Neural progenitor cell (in vitro differentiated cells): ENCODE results near the gene HINFP. TPM values are rescaled to one million over a fixed set of nuclear protein-coding genes. Genes with fewer than 3 reads are reported as not detected.

Experiments
- DNase-seq: peaks from one replicate; pipeline ENCODE4 v3.0.0-alpha.2; 2016; ENCODE audit warnings: low spot score
- H2AFZ ChIP-seq: fragments of 200-600 bp; sonication (generic); replicated peaks from 2 replicates; pipeline ENCODE4 v1.6.1; 2016; ENCODE audit warnings: antibody characterized with exemption
- H3F3A ChIP-seq: fragments of 200-600 bp; sonication (generic); 2 replicates; pipeline ENCODE4 v1.6.1; 2016; ENCODE audit warnings: antibody characterized with exemption, low read depth
- H3K27ac ChIP-seq: fragments of 200-600 bp; sonication (generic); 2 replicates; pipeline ENCODE4 v1.5.1; 2016; ENCODE audit warnings: mild to moderate bottlenecking
- H3K27me3 ChIP-seq: fragments of 200-600 bp; sonication (generic); 2 replicates; pipeline ENCODE4 v1.6.1; 2016; ENCODE audit warnings: mild to moderate bottlenecking, moderate library complexity
- H3K36me3 ChIP-seq: fragments of 200-600 bp; sonication (generic); 2 replicates; pipeline ENCODE4 v1.5.1; 2016
- H3K4me1 ChIP-seq: fragments of 200-600 bp; sonication (generic); 2 replicates; pipeline ENCODE4 v1.6.1; 2016; ENCODE audit warnings: mixed run types
- H3K4me2 ChIP-seq: fragments of 200-600 bp; sonication (generic); 2 replicates; pipeline ENCODE4 v1.6.1; 2016
- H3K4me3 ChIP-seq: fragments of 200-600 bp; sonication (generic); 2 replicates; pipeline ENCODE4 v1.5.1; 2016
- H3K79me2 ChIP-seq: fragments of 200-600 bp; sonication (generic); 2 replicates; pipeline ENCODE4 v1.6.1; 2016; ENCODE audit warnings: low read depth
- H3K9ac ChIP-seq: fragments of 200-600 bp; sonication (generic); 2 replicates; pipeline ENCODE4 v1.6.1; 2016
- H3K9me3 ChIP-seq: fragments of 200-600 bp; sonication (generic); 2 replicates; pipeline ENCODE4 v1.5.1; 2016; ENCODE audit warnings: low read depth
- H4K20me1 ChIP-seq: fragments of 200-600 bp; sonication (generic); 2 replicates; pipeline ENCODE4 v1.6.1; 2016; ENCODE audit warnings: low read depth
- H3K27ac Mint-ChIP-seq: 3 replicates; pipeline ENCODE4 v1.8.0; 2021; ENCODE audit warnings: mixed read lengths
- H3K27me3 Mint-ChIP-seq: 2 replicates; pipeline ENCODE4 v1.8.0; 2022; ENCODE audit warnings: low read depth, mild to moderate bottlenecking, inconsistent platforms, moderate library complexity, mixed read lengths; ENCODE audit not compliant: insufficient read depth
- H3K36me3 Mint-ChIP-seq: 3 replicates; pipeline ENCODE4 v1.8.0; 2021; ENCODE audit warnings: mixed read lengths
- H3K4me1 Mint-ChIP-seq: 3 replicates; pipeline ENCODE4 v1.8.0; 2021; ENCODE audit warnings: mixed read lengths
- H3K4me3 Mint-ChIP-seq: 3 replicates; pipeline ENCODE4 v1.8.0; 2021; ENCODE audit warnings: mild to moderate bottlenecking, moderate library complexity, mixed read lengths
- H3K9me3 Mint-ChIP-seq: 3 replicates; pipeline ENCODE4 v1.8.0; 2020; ENCODE audit warnings: mixed read lengths
- EZH2 ChIP-seq: fragments of 200-600 bp; sonication (generic); IDR thresholded peaks from 2 replicates; pipeline ENCODE4 v1.6.1; 2017; ENCODE audit warnings: antibody characterized with exemption, mild to moderate bottlenecking, moderate library complexity
- EZH2phosphoT487 ChIP-seq: fragments of 200-600 bp; sonication (generic); IDR thresholded peaks from 2 replicates; pipeline ENCODE4 v1.6.1; 2017; ENCODE audit warnings: antibody characterized with exemption
- total RNA-seq: library from RNA; depleted of rRNA; stranded (reverse); fragments of >200 nt; gene quantifications from 2 replicates; pipeline ENCODE4 v1.2.3, GENCODE V29; 2015; ENCODE audit warnings: low replicate concordance
- TF ChIP-seq, protein P1 (sequence below): fragments of 200-600 bp; sonication (generic); IDR thresholded peaks from 2 replicates; pipeline ENCODE4 v1.5.1; 2017; ENCODE audit warnings: antibody characterized with exemption, mild to moderate bottlenecking

Gene HINFP
- total RNA-seq, 1 donor from 2014 or later = 32.5 TPM

DNA sequence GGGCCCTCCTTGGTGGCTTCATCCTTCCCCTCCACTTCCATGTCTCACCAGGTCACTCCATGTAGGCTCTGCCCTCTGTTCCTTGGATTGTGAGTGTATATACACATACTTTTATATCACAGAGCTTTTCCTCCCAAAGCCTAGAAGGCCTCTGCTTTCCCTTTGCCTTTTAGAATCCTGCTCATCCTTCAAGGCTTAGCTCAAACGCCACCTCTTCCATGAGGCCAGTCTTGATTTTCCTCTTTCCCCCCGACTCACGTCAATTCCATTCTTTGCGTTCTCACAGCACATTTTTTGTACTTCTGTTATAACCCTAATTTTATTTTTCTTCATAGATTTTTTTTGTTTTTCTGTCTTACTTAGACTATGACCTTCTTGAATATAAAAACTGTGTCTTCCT lies 31.2 kb downstream of the HINFP start:
- DNase-seq = no peak
- Histone ChIP-seq H3K4me2 (no peak overlapping the region), H3K4me1 (peaks cover 18% of the 10 kb centered on the region), H3K4me3 (no peak overlapping the region), H2AFZ (no peak overlapping the region), H3F3A (peaks cover 28% of the 10 kb centered on the region), H3K27ac (no peak overlapping the region), H3K9ac (no peak overlapping the region), H3K79me2 (no peaks in the 10 kb centered on the region), H3K27me3 (peaks cover 48% of the 10 kb centered on the region), H4K20me1 (no peaks in the 10 kb centered on the region), H3K9me3 (no peaks in the 10 kb centered on the region), H3K36me3 (no peaks in the 10 kb centered on the region)
- TF ChIP-seq EZH2 = no peak
- TF ChIP-seq, protein P1, sequence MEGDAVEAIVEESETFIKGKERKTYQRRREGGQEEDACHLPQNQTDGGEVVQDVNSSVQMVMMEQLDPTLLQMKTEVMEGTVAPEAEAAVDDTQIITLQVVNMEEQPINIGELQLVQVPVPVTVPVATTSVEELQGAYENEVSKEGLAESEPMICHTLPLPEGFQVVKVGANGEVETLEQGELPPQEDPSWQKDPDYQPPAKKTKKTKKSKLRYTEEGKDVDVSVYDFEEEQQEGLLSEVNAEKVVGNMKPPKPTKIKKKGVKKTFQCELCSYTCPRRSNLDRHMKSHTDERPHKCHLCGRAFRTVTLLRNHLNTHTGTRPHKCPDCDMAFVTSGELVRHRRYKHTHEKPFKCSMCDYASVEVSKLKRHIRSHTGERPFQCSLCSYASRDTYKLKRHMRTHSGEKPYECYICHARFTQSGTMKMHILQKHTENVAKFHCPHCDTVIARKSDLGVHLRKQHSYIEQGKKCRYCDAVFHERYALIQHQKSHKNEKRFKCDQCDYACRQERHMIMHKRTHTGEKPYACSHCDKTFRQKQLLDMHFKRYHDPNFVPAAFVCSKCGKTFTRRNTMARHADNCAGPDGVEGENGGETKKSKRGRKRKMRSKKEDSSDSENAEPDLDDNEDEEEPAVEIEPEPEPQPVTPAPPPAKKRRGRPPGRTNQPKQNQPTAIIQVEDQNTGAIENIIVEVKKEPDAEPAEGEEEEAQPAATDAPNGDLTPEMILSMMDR = no peak
- no peak for TF ChIP-seq EZH2phosphoT487
- H3K9me3 Mint-ChIP-seq = no peaks in the 10 kb centered on the region
- H3K4me3 Mint-ChIP-seq = peak overlapping the region; percentile 10
- peaks cover 45% of the 10 kb centered on the region for H3K27me3 Mint-ChIP-seq
- no peak overlapping the region for H3K27ac Mint-ChIP-seq
- no peaks in the 10 kb centered on the region for H3K36me3 Mint-ChIP-seq
- peaks cover 18% of the 10 kb centered on the region for H3K4me1 Mint-ChIP-seq

DNA sequence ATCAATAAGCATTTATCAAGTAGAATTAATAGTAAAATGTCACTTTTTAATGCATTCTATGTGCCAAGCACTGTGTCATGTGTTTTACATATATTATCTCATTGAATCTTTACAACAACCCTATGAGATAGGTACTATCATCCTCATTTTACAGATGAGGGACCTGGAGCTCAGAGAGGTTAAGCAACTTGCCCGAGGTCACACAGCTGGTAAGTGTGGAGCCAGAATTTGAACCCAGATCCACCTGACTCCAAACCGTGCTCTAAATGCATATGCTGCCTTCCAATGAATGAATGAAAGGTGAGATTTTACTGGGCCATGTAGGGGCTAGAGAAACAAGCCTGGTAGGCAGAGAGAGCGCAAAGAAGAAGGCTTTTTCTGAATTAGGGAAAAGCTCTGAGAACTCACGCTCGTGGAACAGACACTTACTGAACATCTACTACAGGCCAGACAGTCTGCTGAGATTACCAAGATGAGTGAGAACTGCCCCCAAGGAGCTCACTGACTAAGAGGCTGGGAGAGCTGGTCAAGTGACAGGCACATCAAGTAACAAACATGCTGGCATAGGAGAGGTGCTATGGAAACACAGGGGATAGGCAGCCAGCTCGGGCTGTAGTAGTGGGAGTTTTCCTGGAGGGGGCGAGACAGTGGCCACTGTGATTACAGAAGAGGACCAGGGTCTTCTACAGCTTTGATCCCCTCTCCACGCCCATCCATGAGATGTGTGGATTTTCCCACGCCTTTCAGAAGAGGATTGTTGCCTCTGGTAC lies 31.9 kb downstream of the HINFP start:
- Histone ChIP-seq H3K79me2 (no peaks in the 10 kb centered on the region), H3K27ac (no peak overlapping the region), H3K27me3 (peaks cover 41% of the 10 kb centered on the region), H3K4me1 (peaks cover 12% of the 10 kb centered on the region), H2AFZ (no peak overlapping the region), H3F3A (peaks cover 22% of the 10 kb centered on the region), H3K36me3 (no peaks in the 10 kb centered on the region), H3K9ac (no peak overlapping the region), H3K9me3 (no peaks in the 10 kb centered on the region), H3K4me3 (no peak overlapping the region), H3K4me2 (no peak overlapping the region), H4K20me1 (no peaks in the 10 kb centered on the region)
- H3K36me3 Mint-ChIP-seq = no peaks in the 10 kb centered on the region
- peaks cover 12% of the 10 kb centered on the region for H3K4me1 Mint-ChIP-seq
- no peak for TF ChIP-seq EZH2phosphoT487
- TF ChIP-seq, protein P1 = peak; percentile 32
- H3K27me3 Mint-ChIP-seq = peaks cover 39% of the 10 kb centered on the region
- H3K4me3 Mint-ChIP-seq = no peak overlapping the region
- peak; percentile 36 for DNase-seq
- no peaks in the 10 kb centered on the region for H3K9me3 Mint-ChIP-seq
- H3K27ac Mint-ChIP-seq = no peak overlapping the region

DNA sequence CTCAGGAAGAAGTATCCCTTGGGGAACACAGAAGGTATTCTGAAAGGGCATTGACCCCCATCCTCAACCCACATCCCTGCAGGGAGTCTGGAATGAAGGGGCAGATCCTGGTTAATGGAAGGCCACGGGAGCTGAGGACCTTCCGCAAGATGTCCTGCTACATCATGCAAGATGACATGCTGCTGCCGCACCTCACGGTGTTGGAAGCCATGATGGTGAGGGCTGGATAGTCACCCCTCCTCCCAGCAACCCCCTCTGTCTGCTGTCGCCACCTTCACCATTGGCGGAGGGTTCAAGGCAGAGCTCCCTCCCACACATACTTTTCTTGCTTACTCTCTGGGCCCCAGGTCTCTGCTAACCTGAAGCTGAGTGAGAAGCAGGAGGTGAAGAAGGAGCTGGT lies 32.8 kb downstream of the HINFP start:
- H3K36me3 Mint-ChIP-seq = no peaks in the 10 kb centered on the region
- H3K36me3 ChIP-seq = no peaks in the 10 kb centered on the region
- H3K9me3 Mint-ChIP-seq = no peaks in the 10 kb centered on the region
- TF ChIP-seq EZH2phosphoT487 = no peak
- TF ChIP-seq, protein P1 = no peak
- no peak for TF ChIP-seq EZH2
- no peak overlapping the region for H3K4me2 ChIP-seq
- no peaks in the 10 kb centered on the region for H3K79me2 ChIP-seq
- peaks cover 7% of the 10 kb centered on the region for H3K4me1 Mint-ChIP-seq
- H3K27me3 ChIP-seq = peaks cover 32% of the 10 kb centered on the region
- H3K9me3 ChIP-seq = no peaks in the 10 kb centered on the region
- H3K4me3 Mint-ChIP-seq = no peak overlapping the region
- no peak overlapping the region for H2AFZ ChIP-seq
- H4K20me1 ChIP-seq = no peaks in the 10 kb centered on the region
- H3K27me3 Mint-ChIP-seq = peaks cover 32% of the 10 kb centered on the region
- no peak overlapping the region for H3K27ac Mint-ChIP-seq
- H3F3A ChIP-seq = peaks cover 12% of the 10 kb centered on the region
- H3K4me3 ChIP-seq = no peak overlapping the region
- H3K4me1 ChIP-seq = peaks cover 6% of the 10 kb centered on the region
- H3K27ac ChIP-seq = no peak overlapping the region
- no peak overlapping the region for H3K9ac ChIP-seq
- no peak for DNase-seq
